Pancreas (tissue), 10 donors: ENCODE measurements around the gene GAS2L1. TPM values are rescaled to one million over a fixed set of nuclear protein-coding genes. Genes with fewer than 3 reads are reported as not detected.

ENCODE experiments used
- ATAC-seq, 4 donors: fragments of 200-7000 bp; cut with Tn5 transposase; one replicate each; pipeline versions ENCODE4 v1.8.0 to v1.9.1; 2020; ENCODE audit warnings: mild to moderate bottlenecking in 4 of 4, moderate library complexity in 4 of 4
- DNase-seq, 6 donors: peaks; one replicate each; pipeline ENCODE4 v3.0.0-alpha.2; 2020
- FAIRE-seq: peaks from 2 replicates; lab custom pipeline; 2012; peaks lifted over from hg19 to GRCh38; lab: Jason Lieb, UNC
- H3K27ac ChIP-seq, 4 donors: fragments of 200-600 bp; sonication (generic); 1 replicate in 3 of 4; 2 replicates in 1 of 4; pipeline versions ENCODE4 v1.5.0 to v1.8.0; 2020
- H3K27me3 ChIP-seq, 4 donors: fragments of 200-600 bp; one replicate each; pipeline ENCODE4 v1.8.0; 2021
- H3K36me3 ChIP-seq, 3 donors: fragments of 200-600 bp; sonication (generic) in 1 of 3; one replicate each; pipeline versions ENCODE4 v1.5.0 to v1.8.0; 2020 to 2021
- H3K4me1 ChIP-seq, 3 donors: fragments of 200-600 bp; one replicate each; pipeline ENCODE4 v1.8.0; 2021
- H3K4me3 ChIP-seq, 4 donors: fragments of 200-600 bp; sonication (generic) in 2 of 4; one replicate each; pipeline versions ENCODE4 v1.5.0 to v1.8.0; 2020 to 2021
- H3K9me3 ChIP-seq, 4 donors: fragments of 200-600 bp; one replicate each; pipeline ENCODE4 v1.8.0; 2021
- WGBS, 2 donors: extraction: QIAGEN DNeasy Blood & Tissue Kit; methylation state at CpG; one replicate each; pipeline ENCODE4 v1.1.7; 2013; 5-methylcytosine and 5-hydroxymethylcytosine counted together
- intact Hi-C, 3 donors: fragments of 100-400 bp; cut with DNase I; formaldehyde crosslinking; loops; one replicate each; pipeline versions ENCODE4 v1.11.1 to v1.14.2; 2022
- polyA plus RNA-seq, 2 donors: library from polyadenylated mRNA; stranded (reverse); fragments of 200-250 nt; gene quantifications; one replicate each; pipeline ENCODE4 v1.2.3, GENCODE V29; 2013
- total RNA-seq, 6 donors: library from RNA; stranded (reverse); fragmentation: NEBNext Ultra II Directional in 4 of 6; extraction: Animal tissue kit (Norgen Biotek cat#: 25700) in 4 of 6; gene quantifications; one replicate each; pipeline versions ENCODE4 v1.2.1 to v1.2.4, GENCODE V29; 2021 to 2023
- TF ChIP-seq, protein P1 (sequence below), 4 donors: fragments of 200-600 bp; sonication (generic) in 3 of 4; IDR thresholded peaks; one replicate each; pipeline versions ENCODE4 v1.5.0 to v1.8.0; 2021; ENCODE audit warnings: antibody characterized with exemption in 4 of 4
- donor health status: healthy with polysubstance abuse.
- donor health status: DM: no; HTN: no; CAD: no; lungs with moderate emphysema.
- donor health status: DM: no; HTN: no; CAD: no.
- donor health status: control.
- donor health status: control.
- donor health status: Bipolar disorder and iron deficiency.
- donor health status: DM: yes; HTN: yes; CAD: no.
- donor health status: DM: no; HTN: no; CAD: no.
- donor health status: DM: no; HTN: no; CAD: no.
- donor health status: DM: yes; HTN: yes; CAD: no.

Gene GAS2L1
- total and polyA plus RNA-seq, 8 donors, result 5.2 to 13.6 (median 8.7) TPM

DNA sequence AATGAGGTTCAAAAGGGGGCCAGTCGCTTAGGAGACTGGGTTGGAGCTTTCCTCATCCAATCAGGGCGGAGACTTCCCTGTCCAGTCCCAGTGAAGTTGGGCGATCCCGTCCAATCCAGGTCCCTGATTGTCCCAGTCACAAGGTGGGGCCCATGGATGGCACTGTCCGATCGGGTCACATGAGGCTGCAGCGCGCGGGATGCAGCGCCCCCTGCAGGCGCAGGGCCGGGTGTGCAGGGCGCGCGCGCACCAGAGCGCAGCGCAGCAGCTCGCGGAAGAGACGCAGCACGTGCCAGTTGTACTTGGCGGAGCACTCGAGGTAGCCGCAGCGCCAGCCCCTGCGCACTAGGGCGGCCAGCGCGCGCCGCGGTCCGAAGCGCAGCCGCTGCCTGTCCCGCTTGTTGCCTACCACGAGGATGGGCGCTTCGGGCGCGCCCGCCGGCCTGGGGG lies 6.7 kb downstream of the GAS2L1 start:
- TF ChIP-seq, protein P1, sequence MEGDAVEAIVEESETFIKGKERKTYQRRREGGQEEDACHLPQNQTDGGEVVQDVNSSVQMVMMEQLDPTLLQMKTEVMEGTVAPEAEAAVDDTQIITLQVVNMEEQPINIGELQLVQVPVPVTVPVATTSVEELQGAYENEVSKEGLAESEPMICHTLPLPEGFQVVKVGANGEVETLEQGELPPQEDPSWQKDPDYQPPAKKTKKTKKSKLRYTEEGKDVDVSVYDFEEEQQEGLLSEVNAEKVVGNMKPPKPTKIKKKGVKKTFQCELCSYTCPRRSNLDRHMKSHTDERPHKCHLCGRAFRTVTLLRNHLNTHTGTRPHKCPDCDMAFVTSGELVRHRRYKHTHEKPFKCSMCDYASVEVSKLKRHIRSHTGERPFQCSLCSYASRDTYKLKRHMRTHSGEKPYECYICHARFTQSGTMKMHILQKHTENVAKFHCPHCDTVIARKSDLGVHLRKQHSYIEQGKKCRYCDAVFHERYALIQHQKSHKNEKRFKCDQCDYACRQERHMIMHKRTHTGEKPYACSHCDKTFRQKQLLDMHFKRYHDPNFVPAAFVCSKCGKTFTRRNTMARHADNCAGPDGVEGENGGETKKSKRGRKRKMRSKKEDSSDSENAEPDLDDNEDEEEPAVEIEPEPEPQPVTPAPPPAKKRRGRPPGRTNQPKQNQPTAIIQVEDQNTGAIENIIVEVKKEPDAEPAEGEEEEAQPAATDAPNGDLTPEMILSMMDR (IDR thresholded peaks at IDR 0.05), result peak; percentile 10 to 42 (median 36)
- DNase-seq, result no peak
- no peak for FAIRE-seq
- ATAC-seq, result peak in 1 of 4 donors; percentile 1
- Histone ChIP-seq H3K9me3 (no peaks in the 10 kb centered on the region), H3K4me3 (no peak overlapping the region), H3K27me3 (peaks cover 0 to 10% (median 4%) of the 10 kb centered on the region in 4 donors), H3K4me1 (peaks cover 0 to 42% (median 13%) of the 10 kb centered on the region in 3 donors), H3K27ac (no peak overlapping the region), H3K36me3 (no peaks in the 10 kb centered on the region)
- WGBS, 2 donors, result 20 to 24% methylated on average over 38 to 44 of the region's 44 CpGs
- intact Hi-C loops, result no loop called here

DNA sequence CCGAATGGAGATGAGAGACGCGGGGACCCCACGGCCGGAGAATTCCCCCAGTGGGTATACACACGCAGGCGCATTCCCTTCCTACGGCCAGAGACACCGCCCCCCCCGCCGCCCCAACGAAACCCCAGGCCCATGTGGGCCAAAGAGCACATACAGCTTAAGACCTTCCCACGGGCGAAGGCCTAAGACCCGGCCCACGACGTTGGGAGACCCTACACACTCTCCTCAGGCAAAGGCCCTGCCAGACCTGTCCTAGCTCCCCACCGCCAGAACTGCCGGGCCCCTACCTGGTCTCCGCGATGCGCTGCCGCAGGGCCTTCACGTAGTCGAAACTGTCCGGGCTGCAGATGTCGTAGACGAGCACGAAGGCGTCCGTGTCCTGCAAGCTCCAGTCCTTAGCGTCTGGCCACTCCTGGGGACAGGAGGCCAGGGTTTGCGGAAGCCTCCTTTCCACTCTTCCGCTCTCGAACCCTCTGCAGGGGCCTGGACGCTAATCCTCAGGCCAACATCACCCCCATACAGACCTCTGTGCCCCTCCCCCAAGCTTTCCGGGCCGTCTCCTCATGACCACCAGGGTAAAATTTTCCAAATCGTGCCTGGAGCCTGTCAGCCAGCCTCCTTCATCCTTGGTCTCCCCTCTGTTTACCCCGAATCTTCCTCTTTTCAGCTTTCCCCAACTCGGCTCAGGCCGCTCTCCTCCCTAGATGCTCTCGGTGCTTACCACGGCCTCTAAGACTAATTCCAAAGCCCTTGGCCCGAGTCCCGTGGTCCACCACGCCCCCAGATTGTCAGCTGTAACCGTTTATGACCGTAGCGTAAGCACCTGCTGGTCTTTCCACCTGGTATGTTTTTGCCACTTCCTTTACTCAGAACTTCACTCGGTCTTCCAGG lies 7.4 kb downstream of the GAS2L1 start:
- no peak for ATAC-seq
- H3K27me3 ChIP-seq, result peaks cover 0 to 10% (median 4%) of the 10 kb centered on the region in 4 donors
- no peak overlapping the region for H3K27ac ChIP-seq
- no peaks in the 10 kb centered on the region for H3K9me3 ChIP-seq
- FAIRE-seq, result no peak
- WGBS, 2 donors, result 21 to 22% methylated on average over 48 to 51 of the region's 51 CpGs
- no peak overlapping the region for H3K4me3 ChIP-seq
- H3K4me1 ChIP-seq, result peaks cover 0 to 40% (median 7%) of the 10 kb centered on the region in 3 donors
- intact Hi-C loops, result no loop called here
- TF ChIP-seq, protein P1 (IDR thresholded peaks at IDR 0.05), result no peak
- H3K36me3 ChIP-seq, result no peaks in the 10 kb centered on the region
- DNase-seq, result peak in 2 of 6 donors; percentile 57 to 74

DNA sequence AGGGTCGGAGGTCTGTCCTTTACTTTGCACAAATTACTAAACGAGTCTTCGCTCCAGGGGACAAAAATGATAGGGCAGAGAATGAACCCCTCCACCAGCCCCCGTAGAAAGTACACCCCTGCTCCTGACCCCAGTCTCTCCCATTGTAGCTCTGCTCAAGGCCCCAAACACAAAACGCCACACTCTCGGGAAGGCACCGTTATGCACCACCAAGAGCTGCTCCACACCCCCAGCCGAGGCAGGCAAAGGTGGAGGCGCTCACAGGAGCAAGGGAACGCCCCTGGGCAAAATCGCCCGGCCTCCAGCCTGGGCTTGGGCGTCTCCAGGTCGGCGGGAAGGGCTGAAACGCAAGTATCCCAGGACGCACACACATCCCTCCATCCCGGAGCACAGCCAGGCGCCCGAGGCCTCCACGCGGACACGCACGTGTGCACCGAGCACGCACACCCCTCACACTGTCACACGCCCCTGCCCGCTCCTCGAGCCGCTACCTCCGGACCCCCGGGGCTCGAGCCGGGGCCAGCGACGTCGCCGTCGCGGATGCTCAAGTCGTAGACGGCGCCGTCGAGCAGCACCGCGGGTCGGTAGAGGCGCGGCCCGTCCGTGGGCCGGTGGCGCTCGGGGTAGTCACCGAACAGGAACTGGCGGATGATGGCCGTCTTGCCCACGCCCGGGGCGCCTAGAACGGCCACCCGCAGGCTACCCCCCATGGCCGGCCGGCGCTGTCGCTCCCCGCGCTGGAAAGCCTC lies 8.3 kb downstream of the GAS2L1 start:
- ATAC-seq (no peak), FAIRE-seq (no peak), DNase-seq (peak in 2 of 6 donors; percentile 61 to 69)
- H3K27me3 ChIP-seq, result peaks cover 0 to 10% (median 4%) of the 10 kb centered on the region in 4 donors
- H3K36me3 ChIP-seq, result no peaks in the 10 kb centered on the region
- intact Hi-C loops, result no loop called here
- WGBS, 2 donors, result 3% methylated on average over 51 to 69 of the region's 69 CpGs
- TF ChIP-seq, protein P1 (IDR thresholded peaks at IDR 0.05), result no peak
- no peaks in the 10 kb centered on the region for H3K9me3 ChIP-seq
- no peak overlapping the region for H3K27ac ChIP-seq
- H3K4me1 ChIP-seq, result peaks cover 0 to 31% (median 0%) of the 10 kb centered on the region in 3 donors
- peak overlapping the region in 2 of 4 donors; percentile 13 to 39 for H3K4me3 ChIP-seq

DNA sequence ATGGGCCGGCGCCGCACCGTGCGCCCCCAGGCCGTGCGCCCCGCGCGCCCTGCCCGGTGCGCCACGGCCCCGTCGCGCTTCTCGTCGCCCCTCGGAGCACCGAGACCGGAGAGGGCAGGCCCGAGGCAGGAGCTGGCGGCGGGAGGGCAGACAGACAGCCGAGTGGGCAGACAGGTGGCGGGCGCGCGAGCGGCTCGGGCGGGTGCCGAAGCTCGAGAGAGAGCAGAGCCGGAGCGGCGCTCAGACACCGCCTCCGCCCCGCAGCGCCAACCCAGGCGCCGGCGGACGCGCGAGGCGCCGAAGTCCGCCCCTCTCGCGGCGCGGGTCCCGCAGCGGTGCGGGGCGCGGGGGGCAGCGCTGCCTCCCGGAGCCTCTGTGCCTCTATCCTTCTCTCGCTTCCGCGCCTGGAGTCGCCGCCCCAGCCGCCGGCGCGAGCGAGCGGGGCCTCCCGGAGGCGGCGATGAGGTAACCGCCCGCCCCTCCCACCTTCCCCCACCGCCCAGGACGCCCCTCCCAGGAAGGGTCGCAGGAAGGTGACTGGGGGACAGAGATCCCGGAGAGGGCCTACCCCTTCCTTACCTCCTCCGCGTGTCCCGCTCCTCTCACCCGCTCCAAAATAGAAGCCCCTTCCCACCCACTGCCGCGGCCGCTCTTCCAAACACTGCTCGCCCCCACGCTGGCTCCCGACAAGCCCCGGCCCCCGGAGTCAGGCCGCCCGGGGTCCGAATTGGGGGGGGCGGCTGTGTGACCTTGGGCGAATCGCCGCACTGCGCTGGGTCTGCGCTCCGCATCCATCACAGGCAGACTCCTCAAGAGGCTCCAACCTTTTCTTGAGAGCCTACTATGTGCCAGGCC lies 9.1 kb downstream of the GAS2L1 start, which contains the start of gene RASL10A:
Gene RASL10A (minus strand): TSS at position 412 of the 855 bp plus-strand sequence. CDS start 451 bp downstream, outside the sequence.
- no peak for FAIRE-seq
- peak within 1 kb of the TSS in 3 of 4 donors; percentile 3 to 39 (median 13) for H3K4me3 ChIP-seq
- H3K27ac ChIP-seq, result no peak within 1 kb of the TSS
- peak in 1 of 6 donors; percentile 82 for DNase-seq
- intact Hi-C loops, result no loop called here
- H3K4me1 ChIP-seq, result peaks cover 0 to 23% (median 0%) of the 10 kb centered on the region in 3 donors
- TF ChIP-seq, protein P1 (IDR thresholded peaks at IDR 0.05), result no peak
- peaks cover 0 to 10% (median 4%) of the 10 kb centered on the region in 4 donors for H3K27me3 ChIP-seq
- no peaks in the 10 kb centered on the region for H3K36me3 ChIP-seq
- no peak for ATAC-seq
- 5 to 10% methylated on average over 36 to 103 of the region's 103 CpGs for whole genome bisulfite sequencing, 2 donors
- H3K9me3 ChIP-seq, result no peaks in the 10 kb centered on the region
